Mesothelial cell of epicardium (in vitro differentiated cells): ENCODE data around the gene RSRC1. TPM values are rescaled to one million over a fixed set of nuclear protein-coding genes. Genes with fewer than 3 reads are reported as not detected.

Experiments used
- DNase-seq, 2 experiments: peaks; one replicate each; pipeline ENCODE4 v3.0.0; 2021; ENCODE audit warnings: low spot score in 2 of 2; ENCODE audit not compliant: unreplicated experiment in 2 of 2
- H3K27ac Mint-ChIP-seq: 2 replicates; pipeline ENCODE4 v1.8.0; 2021; ENCODE audit warnings: mixed read lengths
- H3K27me3 Mint-ChIP-seq: 2 replicates; pipeline ENCODE4 v1.8.0; 2021; ENCODE audit warnings: low read depth, mixed read lengths
- H3K36me3 Mint-ChIP-seq: 2 replicates; pipeline ENCODE4 v1.8.0; 2021; ENCODE audit warnings: mixed read lengths
- H3K4me1 Mint-ChIP-seq: 2 replicates; pipeline ENCODE4 v1.8.0; 2021; ENCODE audit warnings: mixed read lengths
- H3K4me3 Mint-ChIP-seq: 2 replicates; pipeline ENCODE4 v1.8.0; 2021; ENCODE audit warnings: mild to moderate bottlenecking, moderate library complexity, mixed read lengths
- H3K9me3 Mint-ChIP-seq: 2 replicates; pipeline ENCODE4 v1.8.0; 2021; ENCODE audit warnings: mixed read lengths
- total RNA-seq: library from RNA; stranded (reverse); gene quantifications from 3 replicates; pipeline ENCODE4 v1.2.1, GENCODE V29; 2021
- TF ChIP-seq, protein P1 (sequence below): fragments of 200-600 bp; sonication (generic); IDR thresholded peaks from one replicate; pipeline ENCODE4 v1.5.0; 2021; ENCODE audit warnings: antibody characterized with exemption; ENCODE audit not compliant: unreplicated experiment

Gene RSRC1
- total RNA-seq, 1 donor from 2014 or later: 34.9 TPM

- Mint-ChIP-seq H3K4me1 (peaks cover 3% of the 10 kb centered on the region), H3K9me3 (peaks cover 19% of the 10 kb centered on the region), H3K27ac (no peak overlapping the region), H3K27me3 (no peaks in the 10 kb centered on the region), H3K4me3 (no peak overlapping the region), H3K36me3 (peaks cover 18% of the 10 kb centered on the region)
- TF ChIP-seq, protein P1, sequence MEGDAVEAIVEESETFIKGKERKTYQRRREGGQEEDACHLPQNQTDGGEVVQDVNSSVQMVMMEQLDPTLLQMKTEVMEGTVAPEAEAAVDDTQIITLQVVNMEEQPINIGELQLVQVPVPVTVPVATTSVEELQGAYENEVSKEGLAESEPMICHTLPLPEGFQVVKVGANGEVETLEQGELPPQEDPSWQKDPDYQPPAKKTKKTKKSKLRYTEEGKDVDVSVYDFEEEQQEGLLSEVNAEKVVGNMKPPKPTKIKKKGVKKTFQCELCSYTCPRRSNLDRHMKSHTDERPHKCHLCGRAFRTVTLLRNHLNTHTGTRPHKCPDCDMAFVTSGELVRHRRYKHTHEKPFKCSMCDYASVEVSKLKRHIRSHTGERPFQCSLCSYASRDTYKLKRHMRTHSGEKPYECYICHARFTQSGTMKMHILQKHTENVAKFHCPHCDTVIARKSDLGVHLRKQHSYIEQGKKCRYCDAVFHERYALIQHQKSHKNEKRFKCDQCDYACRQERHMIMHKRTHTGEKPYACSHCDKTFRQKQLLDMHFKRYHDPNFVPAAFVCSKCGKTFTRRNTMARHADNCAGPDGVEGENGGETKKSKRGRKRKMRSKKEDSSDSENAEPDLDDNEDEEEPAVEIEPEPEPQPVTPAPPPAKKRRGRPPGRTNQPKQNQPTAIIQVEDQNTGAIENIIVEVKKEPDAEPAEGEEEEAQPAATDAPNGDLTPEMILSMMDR: no peak
- no peak for DNase-seq
These were observed 95.4 kb downstream of the RSRC1 start for GRCh38 chr3:158205324-158205723.

- no peaks in the 10 kb centered on the region for H3K27me3 Mint-ChIP-seq
- no peak for DNase-seq
- H3K4me1 Mint-ChIP-seq: peaks cover 3% of the 10 kb centered on the region
- no peak overlapping the region for H3K4me3 Mint-ChIP-seq
- H3K36me3 Mint-ChIP-seq: peaks cover 15% of the 10 kb centered on the region
- H3K27ac Mint-ChIP-seq: no peak overlapping the region
- TF ChIP-seq, protein P1: no peak
- H3K9me3 Mint-ChIP-seq: peaks cover 13% of the 10 kb centered on the region
These were observed 96.1 kb downstream of the RSRC1 start for GRCh38 chr3:158205994-158206393.

- no peak for DNase-seq
- TF ChIP-seq, protein P1: no peak
- H3K9me3 Mint-ChIP-seq: no peaks in the 10 kb centered on the region
- H3K4me1 Mint-ChIP-seq: peaks cover 3% of the 10 kb centered on the region
- no peak overlapping the region for H3K4me3 Mint-ChIP-seq
- no peaks in the 10 kb centered on the region for H3K36me3 Mint-ChIP-seq
- H3K27me3 Mint-ChIP-seq: no peaks in the 10 kb centered on the region
- H3K27ac Mint-ChIP-seq: no peak overlapping the region
These were observed 100.2 kb downstream of the RSRC1 start for GRCh38 chr3:158210067-158210466.

DNA sequence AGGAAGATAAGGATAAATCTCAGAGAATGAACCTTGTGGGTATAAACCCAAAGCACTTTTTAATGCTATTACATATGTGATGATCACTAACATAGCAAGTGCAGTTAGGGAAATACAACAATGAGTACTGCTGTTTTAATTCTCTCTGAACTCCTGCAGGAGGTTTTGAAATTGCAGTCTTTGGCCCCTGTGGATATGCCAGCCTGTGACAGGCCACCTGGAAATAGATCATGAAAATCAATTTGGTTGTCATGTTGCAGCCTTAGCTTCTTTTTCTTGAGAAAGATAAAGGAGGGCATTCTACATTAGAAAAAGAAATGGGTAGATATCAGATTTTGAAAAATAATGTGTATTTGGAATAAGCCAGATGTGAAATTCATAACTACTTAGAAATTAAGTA is 103.6 kb downstream of the RSRC1 start:
- TF ChIP-seq, protein P1: no peak
- Mint-ChIP-seq H3K4me1 (no peaks in the 10 kb centered on the region), H3K9me3 (no peaks in the 10 kb centered on the region), H3K36me3 (no peaks in the 10 kb centered on the region), H3K27me3 (no peaks in the 10 kb centered on the region), H3K4me3 (no peak overlapping the region), H3K27ac (no peak overlapping the region)
- no peak for DNase-seq

DNA sequence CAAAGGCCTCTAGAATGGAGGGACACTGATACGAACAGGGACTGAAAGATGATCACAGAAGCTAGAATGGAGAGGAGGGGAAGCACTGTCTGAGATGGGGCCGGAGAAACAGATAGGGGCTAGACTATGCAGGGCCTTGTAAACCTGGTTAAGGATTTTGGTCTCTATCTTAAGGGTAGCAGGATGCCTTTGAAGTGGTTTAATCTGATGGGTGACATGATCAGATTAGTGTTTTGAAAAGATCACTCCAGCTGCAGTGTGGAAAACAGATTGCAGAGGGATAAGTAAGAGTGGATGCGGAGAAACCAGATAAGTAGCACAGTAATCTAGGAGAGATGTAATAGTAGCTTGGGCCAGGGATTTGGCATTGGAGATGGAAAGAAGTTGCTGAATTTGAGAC is 108.1 kb downstream of the RSRC1 start:
- no peaks in the 10 kb centered on the region for H3K36me3 Mint-ChIP-seq
- no peak overlapping the region for H3K4me3 Mint-ChIP-seq
- no peak for DNase-seq
- TF ChIP-seq, protein P1: no peak
- no peaks in the 10 kb centered on the region for H3K4me1 Mint-ChIP-seq
- H3K27me3 Mint-ChIP-seq: no peaks in the 10 kb centered on the region
- no peak overlapping the region for H3K27ac Mint-ChIP-seq
- no peaks in the 10 kb centered on the region for H3K9me3 Mint-ChIP-seq

DNA sequence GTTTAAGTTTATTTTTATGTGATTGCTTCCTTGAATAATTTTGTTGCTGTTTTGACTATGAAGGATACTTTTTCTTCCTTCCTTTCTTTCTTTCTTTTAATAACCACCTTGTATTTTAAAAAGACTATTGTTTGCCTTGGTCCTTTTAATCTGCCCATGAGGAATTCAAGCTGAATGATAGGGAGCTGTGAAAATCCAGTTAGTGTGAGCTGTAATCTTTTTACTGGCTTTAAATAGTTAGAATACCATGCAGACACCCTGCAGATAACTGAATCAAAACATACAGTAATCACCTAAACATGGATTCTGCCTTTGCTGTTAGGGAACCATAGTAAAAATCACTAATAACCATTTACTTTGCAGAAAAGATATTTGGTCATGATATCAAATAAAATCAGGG is 110.7 kb downstream of the RSRC1 start:
- no peaks in the 10 kb centered on the region for H3K36me3 Mint-ChIP-seq
- no peak overlapping the region for H3K4me3 Mint-ChIP-seq
- no peaks in the 10 kb centered on the region for H3K9me3 Mint-ChIP-seq
- TF ChIP-seq, protein P1: no peak
- no peak for DNase-seq
- H3K27ac Mint-ChIP-seq: no peak overlapping the region
- H3K27me3 Mint-ChIP-seq: no peaks in the 10 kb centered on the region
- peaks cover 2% of the 10 kb centered on the region for H3K4me1 Mint-ChIP-seq
